GM06990 (cell line): ENCODE measurements around the gene C2CD4B.

Experiments
- DNase-seq: peaks from one replicate; pipeline ENCODE4 v3.0.0-alpha.2; 2011; ENCODE audit not compliant: insufficient read length; ENCODE audit errors: extremely low read depth
- H3K27me3 ChIP-seq: replicated peaks from 2 replicates; pipeline ENCODE4 v1.6.0; 2011; ENCODE audit warnings: low read length; ENCODE audit not compliant: control insufficient read depth, insufficient read depth
- H3K36me3 ChIP-seq: 2 replicates; pipeline ENCODE4 v1.5.1; 2011; ENCODE audit warnings: low read length; ENCODE audit not compliant: control insufficient read depth, insufficient read depth
- H3K4me3 ChIP-seq: replicated peaks from 2 replicates; pipeline ENCODE4 v1.5.1; 2011; ENCODE audit warnings: low read depth, mild to moderate bottlenecking, control low read depth, low read length
- TF ChIP-seq, protein P1 (sequence below): IDR thresholded peaks from 2 replicates; pipeline ENCODE4 v1.5.1; 2011; ENCODE audit warnings: low read length, control low read depth, mild to moderate bottlenecking, inconsistent platforms; ENCODE audit not compliant: insufficient read depth, poor library complexity, severe bottlenecking

C2CD4B gene

DNA sequence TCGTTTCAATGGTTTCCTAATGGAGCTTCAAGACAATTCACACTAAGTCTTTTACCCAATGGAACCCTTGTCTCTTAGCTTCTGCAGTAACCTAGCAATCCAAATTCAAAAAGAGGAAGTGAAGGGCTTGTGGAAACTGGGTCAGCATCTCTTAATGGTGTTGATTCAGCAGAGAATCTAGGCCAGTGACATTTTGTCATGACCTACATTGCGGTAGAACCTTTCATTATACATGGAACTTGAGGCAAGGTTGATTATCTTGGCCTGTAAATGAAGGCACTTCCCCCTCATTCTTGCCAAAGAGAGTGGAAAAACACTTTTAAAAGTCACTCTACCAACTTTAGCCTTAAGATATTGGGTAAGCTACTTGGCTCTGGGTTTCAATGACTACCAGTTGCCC lies 42.8 kb downstream of the C2CD4B start:
- H3K36me3 ChIP-seq, result no peaks in the 10 kb centered on the region
- no peaks in the 10 kb centered on the region for H3K27me3 ChIP-seq
- H3K4me3 ChIP-seq, result no peak overlapping the region
- DNase-seq, result no peak
- TF ChIP-seq, protein P1, sequence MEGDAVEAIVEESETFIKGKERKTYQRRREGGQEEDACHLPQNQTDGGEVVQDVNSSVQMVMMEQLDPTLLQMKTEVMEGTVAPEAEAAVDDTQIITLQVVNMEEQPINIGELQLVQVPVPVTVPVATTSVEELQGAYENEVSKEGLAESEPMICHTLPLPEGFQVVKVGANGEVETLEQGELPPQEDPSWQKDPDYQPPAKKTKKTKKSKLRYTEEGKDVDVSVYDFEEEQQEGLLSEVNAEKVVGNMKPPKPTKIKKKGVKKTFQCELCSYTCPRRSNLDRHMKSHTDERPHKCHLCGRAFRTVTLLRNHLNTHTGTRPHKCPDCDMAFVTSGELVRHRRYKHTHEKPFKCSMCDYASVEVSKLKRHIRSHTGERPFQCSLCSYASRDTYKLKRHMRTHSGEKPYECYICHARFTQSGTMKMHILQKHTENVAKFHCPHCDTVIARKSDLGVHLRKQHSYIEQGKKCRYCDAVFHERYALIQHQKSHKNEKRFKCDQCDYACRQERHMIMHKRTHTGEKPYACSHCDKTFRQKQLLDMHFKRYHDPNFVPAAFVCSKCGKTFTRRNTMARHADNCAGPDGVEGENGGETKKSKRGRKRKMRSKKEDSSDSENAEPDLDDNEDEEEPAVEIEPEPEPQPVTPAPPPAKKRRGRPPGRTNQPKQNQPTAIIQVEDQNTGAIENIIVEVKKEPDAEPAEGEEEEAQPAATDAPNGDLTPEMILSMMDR, result no peak

- TF ChIP-seq, protein P1, result no peak
- H3K27me3 ChIP-seq, result no peaks in the 10 kb centered on the region
- DNase-seq, result no peak
- H3K36me3 ChIP-seq, result no peaks in the 10 kb centered on the region
- H3K4me3 ChIP-seq, result no peak overlapping the region
Observed at GRCh38 chr15:62121273-62122015, 43.6 kb downstream of the C2CD4B start.

DNA sequence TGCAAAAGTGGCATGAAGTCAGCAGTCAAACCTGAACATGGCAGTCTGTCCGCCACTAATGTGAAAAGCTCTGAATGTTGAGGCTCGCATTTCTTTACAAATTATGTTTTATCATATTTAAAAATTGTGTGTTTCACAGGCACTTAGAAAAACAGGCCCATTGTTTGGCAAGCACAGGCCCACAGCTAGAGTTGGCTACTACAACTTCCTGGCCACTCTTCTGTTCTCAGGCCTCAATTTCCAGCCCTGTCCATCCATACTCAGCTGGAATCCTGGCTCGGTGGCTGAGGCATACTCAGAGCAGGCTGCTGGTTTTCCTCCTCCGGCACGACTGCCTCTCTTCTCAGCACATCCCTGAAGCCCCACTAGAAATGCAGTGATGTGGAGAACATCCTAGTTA lies 44.3 kb downstream of the C2CD4B start:
- H3K27me3 ChIP-seq, result no peaks in the 10 kb centered on the region
- H3K4me3 ChIP-seq, result no peak overlapping the region
- no peaks in the 10 kb centered on the region for H3K36me3 ChIP-seq
- DNase-seq, result no peak
- TF ChIP-seq, protein P1, result no peak

- DNase-seq, result no peak
- H3K36me3 ChIP-seq, result no peaks in the 10 kb centered on the region
- TF ChIP-seq, protein P1, result no peak
- no peak overlapping the region for H3K4me3 ChIP-seq
- H3K27me3 ChIP-seq, result no peaks in the 10 kb centered on the region
Observed at GRCh38 chr15:62119874-62120273, 45.2 kb downstream of the C2CD4B start.

DNA sequence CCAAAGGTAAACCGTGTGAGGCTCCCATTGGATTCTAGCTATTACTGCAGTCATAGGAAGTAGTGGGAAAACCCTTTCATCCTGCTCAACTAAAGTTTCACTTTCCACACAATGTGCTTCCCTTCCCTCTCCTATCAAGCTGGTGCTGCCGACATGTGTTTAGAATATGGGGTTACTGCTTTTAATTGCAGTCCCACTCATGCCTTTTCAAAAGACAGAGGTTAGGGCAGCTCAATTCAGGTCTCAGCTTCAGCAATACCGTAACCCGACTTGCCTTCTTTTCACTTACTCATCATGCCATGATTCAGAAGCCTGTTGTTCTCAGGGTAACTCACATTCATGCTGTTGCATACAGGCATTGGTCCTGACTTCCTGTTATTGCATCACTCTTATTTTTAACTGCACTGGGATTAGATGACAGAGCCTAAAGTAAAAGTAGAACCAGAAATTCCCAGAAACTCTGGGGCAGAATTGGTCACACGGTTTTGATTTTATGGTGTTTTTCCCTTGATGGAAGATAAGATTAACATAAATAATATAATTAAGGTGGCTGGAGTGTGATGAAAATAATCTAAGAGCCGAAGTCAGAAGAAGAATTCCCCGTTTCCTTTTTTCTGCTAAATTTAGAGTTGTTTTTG lies 45.7 kb downstream of the C2CD4B start:
- H3K36me3 ChIP-seq, result no peaks in the 10 kb centered on the region
- no peak for DNase-seq
- no peak overlapping the region for H3K4me3 ChIP-seq
- no peaks in the 10 kb centered on the region for H3K27me3 ChIP-seq
- TF ChIP-seq, protein P1, result no peak
